ENCODE data around the gene NAXE.

GRCh38 chr1:156543066-156543465 lies 48.5 kb upstream of the NAXE start:
- TF ChIP-seq CTCF (IDR thresholded peaks at IDR 0.05) (no peak), EP300 (IDR thresholded peaks at IDR 0.05; ENCODE audit: low read depth) (no peak), POLR2A (IDR thresholded peaks at IDR 0.05) (no peak)
